Measurements from ENCODE around the gene PRF1.
"Not testable (repeated sequence)": the region's sequence is repeated elsewhere in the genome, so short reads cannot be mapped to it uniquely, and the experiment has no call there.

Gene PRF1

DNA sequence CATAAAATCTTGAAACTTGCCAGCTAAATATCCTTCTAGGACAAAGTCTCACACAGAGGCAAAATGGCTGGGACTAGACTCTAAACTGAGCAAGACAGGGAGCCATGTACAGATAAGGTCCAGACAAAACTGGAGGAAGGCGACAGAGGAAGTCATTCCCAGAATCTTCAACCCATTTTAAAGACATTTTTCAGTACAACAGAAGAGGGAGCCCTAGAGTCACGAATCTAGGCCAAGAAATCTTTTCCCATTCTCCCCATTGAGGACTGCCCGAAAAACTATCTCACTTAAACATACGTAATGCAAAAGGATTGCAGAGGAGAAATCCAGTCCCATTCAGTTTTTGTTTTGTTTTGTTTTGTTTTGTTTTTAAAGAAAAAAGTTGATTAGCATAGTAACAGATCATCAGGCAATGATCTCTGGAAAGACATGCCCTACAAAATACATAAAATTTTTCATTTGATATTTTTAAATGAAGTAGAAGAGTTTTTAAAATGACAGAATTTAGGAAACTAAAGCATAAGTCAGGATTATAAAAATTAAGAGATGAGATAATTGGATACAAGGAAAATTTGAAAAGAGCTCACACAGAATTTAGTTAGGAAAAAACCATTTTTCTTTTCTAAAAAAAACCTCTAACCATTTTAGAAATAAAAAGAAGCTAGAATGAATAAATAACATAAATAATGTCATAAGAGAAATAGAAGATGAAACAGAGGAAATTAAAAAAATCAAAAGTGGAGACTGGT is 16.9 kb upstream of the PRF1 start:
- DNase-seq (ENCODE audit: low read depth): no peak
- no peak overlapping the region for H3K4me3 ChIP-seq (ENCODE audit: low read depth, low read length)

- DNase-seq (ENCODE audit: low read depth): no peak
These were observed 16.1 kb upstream of the PRF1 start for GRCh38 chr10:70618663-70619062.

DNA sequence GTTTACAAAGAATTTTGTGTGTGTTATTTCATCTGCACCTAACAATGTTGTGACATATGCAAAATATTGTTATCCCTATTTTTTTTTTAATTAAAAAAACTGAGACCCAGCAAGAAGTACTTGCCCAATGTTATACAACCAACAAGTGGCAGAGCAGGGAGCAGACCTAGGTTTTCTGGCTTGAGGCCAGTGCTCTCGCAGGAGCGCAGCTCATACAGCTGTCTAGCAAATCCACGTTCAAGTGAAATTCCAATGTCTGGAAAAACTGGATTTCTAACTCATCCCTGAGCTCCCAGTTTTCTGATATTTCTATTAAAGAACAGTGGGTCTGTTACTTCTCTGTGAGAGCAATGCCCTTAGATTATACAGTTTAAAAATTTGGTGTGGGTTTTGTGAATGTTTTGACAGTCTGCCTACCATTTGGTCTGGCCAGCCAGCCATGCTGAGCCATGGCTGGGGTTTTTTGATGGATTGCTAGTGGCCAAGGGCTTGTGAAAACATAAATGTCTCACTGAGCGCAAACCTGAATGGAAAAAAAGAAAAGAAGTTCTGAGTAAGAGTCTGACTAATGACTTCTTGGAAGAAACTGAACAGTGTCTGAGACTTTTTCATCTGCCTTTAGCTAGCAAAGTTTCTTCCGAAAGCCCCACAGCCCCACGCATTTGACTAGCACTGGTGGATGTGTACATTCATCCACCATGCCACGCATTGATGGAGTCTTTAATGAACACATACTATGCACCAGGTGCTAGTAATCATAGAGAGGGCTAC is 15.4 kb upstream of the PRF1 start:
- H3K4me3 ChIP-seq (ENCODE audit: low read depth, low read length): no peak overlapping the region
- DNase-seq (ENCODE audit: low read depth): no peak

More at GRCh38 chr10:70618663-70619062, 16.1 kb upstream of the PRF1 start:
- no peak overlapping the region for H3K4me3 ChIP-seq (ENCODE audit: low read depth, low read length)

DNA sequence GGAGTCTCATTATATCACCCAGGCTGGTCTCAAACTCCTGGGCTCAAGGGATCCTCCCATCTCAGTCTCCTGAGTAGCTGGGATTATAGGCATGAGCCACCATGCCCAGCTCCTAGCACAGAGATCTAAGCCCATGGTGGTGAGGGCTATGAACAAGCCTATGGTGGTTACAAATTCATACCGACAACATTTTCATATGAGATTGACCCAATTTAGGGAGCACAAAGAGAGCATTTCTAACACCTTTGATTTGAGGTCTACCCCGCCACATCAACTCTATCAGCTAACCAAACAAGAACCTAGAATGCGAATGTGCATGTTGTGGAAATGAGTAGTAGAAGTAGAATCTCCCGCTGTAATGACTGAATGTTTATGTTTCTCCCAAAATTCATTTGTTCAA is 14.2 kb upstream of the PRF1 start:
- no peak overlapping the region for H3K4me3 ChIP-seq (ENCODE audit: low read depth, low read length)
- DNase-seq (ENCODE audit: low read depth): no peak

DNA sequence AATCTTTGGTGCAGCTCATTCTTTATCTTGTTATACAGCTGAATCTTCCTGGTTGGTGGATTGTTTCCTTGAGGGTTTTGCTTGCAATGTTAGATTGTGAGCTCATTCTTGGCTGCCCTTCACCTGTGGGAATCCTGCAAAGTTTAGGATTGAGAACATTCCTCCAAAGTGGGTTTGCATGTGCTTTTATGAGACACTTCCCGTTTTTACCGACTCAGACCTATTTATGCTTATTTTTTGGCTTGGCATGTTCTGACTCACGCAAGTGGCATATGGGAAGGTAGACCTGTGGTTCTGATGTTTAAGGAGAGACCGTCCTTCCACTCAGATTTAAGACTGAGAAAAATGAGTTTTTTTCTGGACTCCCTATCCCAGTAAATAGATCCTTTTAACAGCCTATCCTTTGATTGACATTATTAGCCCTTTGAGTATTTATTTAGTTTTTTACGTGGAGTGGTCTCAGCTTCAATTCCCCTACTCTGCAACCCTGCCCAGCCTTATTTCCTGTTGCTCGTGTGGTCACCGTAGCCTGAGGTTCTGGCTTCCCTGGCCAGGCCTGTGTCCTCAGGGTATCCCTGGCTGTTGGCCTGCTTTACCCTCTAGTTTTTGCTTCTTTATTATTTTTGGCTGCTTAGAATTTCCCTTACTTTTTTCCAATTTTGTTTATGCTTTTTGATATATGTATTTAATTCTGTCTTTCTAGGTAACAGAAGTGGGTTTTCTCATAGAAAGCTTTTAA is 13.4 kb upstream of the PRF1 start:
- DNase-seq (ENCODE audit: low read depth): no peak
- no peak overlapping the region for H3K4me3 ChIP-seq (ENCODE audit: low read depth, low read length)

- H3K4me3 ChIP-seq (ENCODE audit: low read depth, low read length): no peak overlapping the region
- no peak for DNase-seq (ENCODE audit: low read depth)
These were observed 12.7 kb upstream of the PRF1 start for GRCh38 chr10:70615211-70615610.

GRCh38 chr10:70614364-70614763 is 11.8 kb upstream of the PRF1 start:
- H3K4me3 ChIP-seq (ENCODE audit: low read depth, low read length); DNase-seq (ENCODE audit: low read depth): not testable (repeated sequence)

DNA sequence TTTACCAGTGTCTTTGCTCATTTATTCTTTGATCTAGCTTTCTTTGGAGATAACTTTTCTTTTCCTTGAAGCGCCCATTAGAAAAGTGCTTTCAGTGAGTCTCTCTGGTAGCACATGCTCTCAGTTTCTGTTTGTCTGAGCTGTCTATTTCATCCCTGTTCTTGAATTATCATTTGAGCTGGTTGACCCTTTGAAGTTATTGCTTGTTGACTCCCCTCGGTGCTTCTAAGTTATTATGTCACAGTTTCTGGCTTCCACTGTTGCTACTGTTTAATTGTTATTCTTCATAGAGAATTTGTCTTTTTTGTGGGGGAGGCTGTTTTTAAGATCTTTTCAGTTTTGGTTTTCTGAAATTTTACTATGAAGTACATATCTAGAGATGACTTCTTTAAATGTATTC is 11.4 kb upstream of the PRF1 start:
- DNase-seq (ENCODE audit: low read depth): no peak
- H3K4me3 ChIP-seq (ENCODE audit: low read depth, low read length): no peak overlapping the region

GRCh38 chr10:70607936-70608335 is 5.4 kb upstream of the PRF1 start:
- DNase-seq (ENCODE audit: low read depth): no peak
- no peak overlapping the region for H3K4me3 ChIP-seq (ENCODE audit: low read depth, low read length)

- no peak for DNase-seq (ENCODE audit: low read depth)
- H3K4me3 ChIP-seq (ENCODE audit: low read depth, low read length): no peak overlapping the region
These were observed 2.6 kb upstream of the PRF1 start for GRCh38 chr10:70605161-70605560.

DNA sequence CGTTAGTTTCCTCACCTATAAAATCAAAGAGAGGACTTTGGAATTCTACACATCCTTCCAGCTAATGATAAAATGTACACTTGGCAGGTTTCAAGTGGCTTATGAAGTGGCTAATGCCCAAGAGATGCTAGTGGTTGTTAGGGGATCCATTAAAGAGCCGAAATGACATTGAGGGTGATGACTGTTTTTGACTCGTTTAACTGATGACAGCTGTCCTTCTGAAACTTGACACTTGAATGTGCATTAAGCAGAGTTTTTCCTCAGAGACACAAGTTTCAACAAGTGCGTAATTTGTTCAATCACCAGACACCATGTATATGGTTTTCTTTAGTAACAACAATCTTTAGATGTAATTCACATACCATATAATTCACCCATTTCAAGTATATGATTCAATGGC is 1.6 kb upstream of the PRF1 start:
- H3K4me3 ChIP-seq (ENCODE audit: low read depth, low read length): no peak overlapping the region
- no peak for DNase-seq (ENCODE audit: low read depth)

DNA sequence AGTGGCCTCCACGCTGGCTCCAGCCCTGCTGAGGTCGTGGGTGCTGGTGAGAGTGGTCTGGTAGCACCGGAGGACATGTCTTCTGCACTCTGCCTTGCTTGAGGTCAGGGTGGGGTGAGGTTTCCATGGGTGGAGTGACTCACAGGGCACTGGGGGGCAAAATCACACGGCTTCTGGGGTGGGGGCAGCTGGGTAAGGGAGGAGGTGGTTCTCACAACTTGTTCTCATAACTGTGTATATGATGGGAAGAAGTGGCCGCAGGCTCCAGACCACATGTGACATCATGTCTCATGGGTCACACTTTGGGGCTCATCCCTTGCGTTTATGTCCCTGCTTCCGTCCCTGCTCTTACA is 884 bp upstream of the PRF1 start:
- H3K4me3 ChIP-seq (ENCODE audit: low read depth, low read length): no peak overlapping the region
- DNase-seq (ENCODE audit: low read depth): no peak

- no peak for DNase-seq (ENCODE audit: low read depth)
These were observed 795 bp downstream of the PRF1 start for GRCh38 chr10:70601746-70602145.

GRCh38 chr10:70600512-70601395 is 1.8 kb downstream of the PRF1 start:
- no peak for DNase-seq (ENCODE audit: low read depth)
- no peak overlapping the region for H3K4me3 ChIP-seq (ENCODE audit: low read depth, low read length)

More at GRCh38 chr10:70601746-70602145, 795 bp downstream of the PRF1 start:
- no peak overlapping the region for H3K4me3 ChIP-seq (ENCODE audit: low read depth, low read length)

- no peak for DNase-seq (ENCODE audit: low read depth)
- H3K4me3 ChIP-seq (ENCODE audit: low read depth, low read length): no peak overlapping the region
These were observed 2.8 kb downstream of the PRF1 start for GRCh38 chr10:70599791-70600190.

GRCh38 chr10:70599319-70599718 is 3.2 kb downstream of the PRF1 start:
- no peak overlapping the region for H3K4me3 ChIP-seq (ENCODE audit: low read depth, low read length)
- no peak for DNase-seq (ENCODE audit: low read depth)

- H3K4me3 ChIP-seq (ENCODE audit: low read depth, low read length): no peak overlapping the region
- DNase-seq (ENCODE audit: low read depth): no peak
These were observed 3.7 kb downstream of the PRF1 start for GRCh38 chr10:70598857-70599295.

DNA sequence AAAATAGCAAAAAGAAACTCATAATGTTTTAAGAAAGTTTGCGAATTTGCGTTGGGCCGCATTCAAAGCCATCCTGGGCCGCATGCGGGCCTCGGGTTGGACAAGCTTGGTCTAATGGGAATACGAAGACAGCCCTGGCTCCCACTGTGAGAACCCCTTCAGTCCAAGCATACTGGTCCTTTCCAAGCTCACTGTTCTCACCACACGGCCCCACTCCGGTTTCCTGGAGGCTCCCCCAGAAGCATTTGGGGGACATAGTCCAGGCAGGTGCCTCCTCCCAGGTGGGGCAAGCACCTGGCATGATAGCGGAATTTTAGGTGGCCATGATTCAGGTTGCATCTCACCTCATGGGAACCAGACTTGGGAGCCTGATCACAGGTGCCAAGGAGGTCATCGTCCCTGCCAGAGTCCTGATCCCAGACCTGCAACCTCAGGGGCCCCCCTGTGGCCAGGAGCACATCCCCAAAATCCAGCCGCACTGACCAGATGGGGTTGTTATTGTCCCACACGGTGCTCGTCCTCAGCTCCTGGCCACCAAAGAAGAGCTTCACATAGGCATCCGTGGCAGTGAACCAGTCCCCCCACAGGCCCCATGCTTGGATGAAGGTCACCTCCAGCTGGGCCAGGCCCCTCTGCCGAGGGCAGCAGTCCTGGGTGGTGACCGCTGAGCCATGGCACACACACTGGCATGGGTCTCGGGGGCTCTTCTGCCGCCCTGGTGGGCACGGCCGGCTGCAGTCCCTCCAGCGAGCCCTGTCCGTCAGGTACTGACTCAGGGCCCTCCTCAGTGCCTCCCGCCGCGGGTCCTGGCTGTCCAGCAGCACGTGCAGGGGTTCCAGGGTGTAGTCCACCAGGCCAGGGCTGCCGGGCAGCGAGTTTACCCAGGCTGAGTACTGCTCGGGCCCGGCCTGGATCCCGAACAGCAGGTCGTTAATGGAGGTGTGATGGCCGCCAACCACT is 4.4 kb downstream of the PRF1 start:
- no peak for DNase-seq (ENCODE audit: low read depth)
- no peak overlapping the region for H3K4me3 ChIP-seq (ENCODE audit: low read depth, low read length)

Measured in skeletal muscle cell (primary cell).